OCI-LY3 (cell line): ENCODE data around the gene VN1R5.

Experiments used
- H2AFZ ChIP-seq: fragments of 200-600, 300-600 bp; shearing (Covaris generic); 2 replicates; pipeline ENCODE4 v1.6.0; 2014; ENCODE audit warnings: antibody characterized with exemption, low read depth, low read length
- H3K27ac ChIP-seq: fragments of 200-600, 300-600 bp; sonication (generic); 2 replicates; pipeline ENCODE4 v1.5.1; 2014; ENCODE audit warnings: mild to moderate bottlenecking, low read length, moderate library complexity, mixed read lengths
- H3K27me3 ChIP-seq: fragments of 200-600, 300-600 bp; sonication (generic); 2 replicates; pipeline ENCODE4 v1.6.1; 2014; ENCODE audit warnings: low read depth, low read length, mixed read lengths
- H3K36me3 ChIP-seq: fragments of 200-600, 300-600 bp; sonication (generic); replicated peaks from 2 replicates; pipeline ENCODE3; 2014; ENCODE audit warnings: low read depth, low read length, mixed read lengths
- H3K4me1 ChIP-seq: fragments of 300-600, 200-600 bp; sonication (generic); 2 replicates; pipeline ENCODE4 v1.6.1; 2014; ENCODE audit warnings: low read length, mixed read lengths
- H3K4me2 ChIP-seq: fragments of 200-600, 300-600 bp; sonication (generic); 2 replicates; pipeline ENCODE4 v1.6.1; 2014; ENCODE audit warnings: low read length, mixed read lengths
- H3K4me3 ChIP-seq: fragments of 300-600, 200-600 bp; sonication (generic); 2 replicates; pipeline ENCODE4 v1.5.1; 2014; ENCODE audit warnings: antibody characterized with exemption, mild to moderate bottlenecking, low read length, moderate library complexity
- H3K79me2 ChIP-seq: fragments of 300-600, 200-600 bp; shearing (Covaris generic); 2 replicates; pipeline ENCODE4 v1.6.1; 2014; ENCODE audit warnings: mild to moderate bottlenecking, low read length, mixed read lengths
- H3K9ac ChIP-seq: fragments of 300-600, 200-600 bp; shearing (Covaris generic); 2 replicates; pipeline ENCODE4 v1.6.0; 2014; ENCODE audit warnings: mild to moderate bottlenecking, low read length, moderate library complexity
- H3K9me3 ChIP-seq: fragments of 200-600, 300-600 bp; shearing (Covaris generic); 2 replicates; pipeline ENCODE4 v1.6.1; 2014; ENCODE audit warnings: low read length, mixed read lengths; ENCODE audit not compliant: insufficient read depth
- H4K20me1 ChIP-seq: fragments of 200-600, 300-600 bp; sonication (generic); 2 replicates; pipeline ENCODE4 v1.6.1; 2016; ENCODE audit warnings: low read length, mixed read lengths; ENCODE audit not compliant: insufficient read depth
- EZH2phosphoT487 ChIP-seq: fragments of 200-600 bp; shearing (Covaris generic); IDR thresholded peaks from 2 replicates; pipeline ENCODE4 v1.6.1; 2018; ENCODE audit warnings: antibody characterized with exemption, mixed run types, low read depth
- TF ChIP-seq, protein P1 (sequence below): fragments of 200-600, 300-600 bp; sonication (generic); IDR thresholded peaks from 2 replicates; pipeline ENCODE4 v1.5.1; 2014; ENCODE audit warnings: antibody characterized with exemption, low read length, low read depth

Gene VN1R5

GRCh38 chr1:247290576-247290975 is 34.7 kb downstream of the VN1R5 start:
- Histone ChIP-seq H3K4me1 (no peaks in the 10 kb centered on the region), H3K36me3 (no peaks in the 10 kb centered on the region), H3K9ac (no peak overlapping the region), H3K4me2 (no peak overlapping the region), H2AFZ (no peak overlapping the region), H3K79me2 (no peaks in the 10 kb centered on the region), H3K27me3 (no peaks in the 10 kb centered on the region), H3K4me3 (no peak overlapping the region), H3K27ac (no peak overlapping the region), H4K20me1 (no peaks in the 10 kb centered on the region), H3K9me3 (no peaks in the 10 kb centered on the region)
- no peak for TF ChIP-seq EZH2phosphoT487
- TF ChIP-seq, protein P1, sequence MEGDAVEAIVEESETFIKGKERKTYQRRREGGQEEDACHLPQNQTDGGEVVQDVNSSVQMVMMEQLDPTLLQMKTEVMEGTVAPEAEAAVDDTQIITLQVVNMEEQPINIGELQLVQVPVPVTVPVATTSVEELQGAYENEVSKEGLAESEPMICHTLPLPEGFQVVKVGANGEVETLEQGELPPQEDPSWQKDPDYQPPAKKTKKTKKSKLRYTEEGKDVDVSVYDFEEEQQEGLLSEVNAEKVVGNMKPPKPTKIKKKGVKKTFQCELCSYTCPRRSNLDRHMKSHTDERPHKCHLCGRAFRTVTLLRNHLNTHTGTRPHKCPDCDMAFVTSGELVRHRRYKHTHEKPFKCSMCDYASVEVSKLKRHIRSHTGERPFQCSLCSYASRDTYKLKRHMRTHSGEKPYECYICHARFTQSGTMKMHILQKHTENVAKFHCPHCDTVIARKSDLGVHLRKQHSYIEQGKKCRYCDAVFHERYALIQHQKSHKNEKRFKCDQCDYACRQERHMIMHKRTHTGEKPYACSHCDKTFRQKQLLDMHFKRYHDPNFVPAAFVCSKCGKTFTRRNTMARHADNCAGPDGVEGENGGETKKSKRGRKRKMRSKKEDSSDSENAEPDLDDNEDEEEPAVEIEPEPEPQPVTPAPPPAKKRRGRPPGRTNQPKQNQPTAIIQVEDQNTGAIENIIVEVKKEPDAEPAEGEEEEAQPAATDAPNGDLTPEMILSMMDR, result no peak

- Histone ChIP-seq H3K36me3 (no peaks in the 10 kb centered on the region), H3K4me2 (no peak overlapping the region), H2AFZ (no peak overlapping the region), H4K20me1 (no peaks in the 10 kb centered on the region), H3K4me3 (no peak overlapping the region), H3K4me1 (no peaks in the 10 kb centered on the region), H3K27ac (no peak overlapping the region), H3K27me3 (no peaks in the 10 kb centered on the region), H3K9me3 (no peaks in the 10 kb centered on the region), H3K79me2 (no peaks in the 10 kb centered on the region), H3K9ac (no peak overlapping the region)
- no peak for TF ChIP-seq EZH2phosphoT487
- TF ChIP-seq, protein P1, result no peak
These were observed 35.3 kb downstream of the VN1R5 start for GRCh38 chr1:247291161-247291560.

DNA sequence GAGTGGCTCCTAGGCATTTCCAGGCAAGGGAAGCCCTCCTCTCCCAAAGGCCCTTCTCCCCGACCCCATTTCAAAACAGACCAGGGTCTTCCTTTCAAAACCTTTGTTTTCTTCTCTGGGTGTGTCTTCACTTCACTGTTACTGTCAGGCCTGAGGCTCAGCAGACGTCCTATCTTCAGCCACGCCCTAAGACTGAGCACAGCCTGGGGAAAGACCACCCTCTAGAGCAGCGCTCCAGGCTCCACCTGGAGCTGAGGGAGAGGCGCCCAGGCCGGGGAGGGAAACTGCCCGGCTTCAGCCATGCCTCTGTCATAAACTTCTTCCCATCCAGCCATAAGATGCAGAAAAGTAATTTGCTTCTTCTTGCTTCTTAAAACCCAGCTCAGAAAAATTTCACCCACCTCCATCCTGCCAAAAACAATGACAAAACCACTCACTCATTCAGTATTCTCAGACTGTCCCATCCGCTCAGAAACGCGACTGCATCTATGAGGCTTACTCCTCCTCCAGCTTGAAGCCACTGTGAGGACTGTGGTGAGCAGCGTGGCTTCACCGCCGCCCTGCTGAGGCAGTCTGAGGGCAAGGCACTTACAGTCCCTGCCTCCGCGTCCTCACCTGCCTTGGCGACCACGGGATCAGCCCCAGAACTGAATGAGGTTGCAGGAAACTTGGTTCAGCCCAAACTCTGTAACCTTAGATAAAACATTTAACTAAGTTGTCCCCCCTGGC is 36.1 kb downstream of the VN1R5 start:
- H3K4me2 ChIP-seq, result no peak overlapping the region
- no peak overlapping the region for H3K4me3 ChIP-seq
- no peaks in the 10 kb centered on the region for H3K36me3 ChIP-seq
- TF ChIP-seq EZH2phosphoT487, result no peak
- TF ChIP-seq, protein P1, result no peak
- no peaks in the 10 kb centered on the region for H3K4me1 ChIP-seq
- H4K20me1 ChIP-seq, result no peaks in the 10 kb centered on the region
- no peaks in the 10 kb centered on the region for H3K27me3 ChIP-seq
- no peak overlapping the region for H3K9ac ChIP-seq
- no peak overlapping the region for H2AFZ ChIP-seq
- H3K9me3 ChIP-seq, result no peaks in the 10 kb centered on the region
- no peak overlapping the region for H3K27ac ChIP-seq
- H3K79me2 ChIP-seq, result no peaks in the 10 kb centered on the region

- TF ChIP-seq EZH2phosphoT487, result no peak
- TF ChIP-seq, protein P1, result no peak
- Histone ChIP-seq H4K20me1 (no peaks in the 10 kb centered on the region), H3K4me1 (no peaks in the 10 kb centered on the region), H3K36me3 (peaks cover 6% of the 10 kb centered on the region), H3K9me3 (no peaks in the 10 kb centered on the region), H3K27me3 (no peaks in the 10 kb centered on the region), H3K4me3 (no peak overlapping the region), H3K27ac (no peak overlapping the region), H2AFZ (no peak overlapping the region), H3K4me2 (no peak overlapping the region), H3K9ac (no peak overlapping the region), H3K79me2 (no peaks in the 10 kb centered on the region)
These were observed 37.2 kb downstream of the VN1R5 start for GRCh38 chr1:247293047-247293446.
